ENCODE measurements around the gene TTLL12.

DNA sequence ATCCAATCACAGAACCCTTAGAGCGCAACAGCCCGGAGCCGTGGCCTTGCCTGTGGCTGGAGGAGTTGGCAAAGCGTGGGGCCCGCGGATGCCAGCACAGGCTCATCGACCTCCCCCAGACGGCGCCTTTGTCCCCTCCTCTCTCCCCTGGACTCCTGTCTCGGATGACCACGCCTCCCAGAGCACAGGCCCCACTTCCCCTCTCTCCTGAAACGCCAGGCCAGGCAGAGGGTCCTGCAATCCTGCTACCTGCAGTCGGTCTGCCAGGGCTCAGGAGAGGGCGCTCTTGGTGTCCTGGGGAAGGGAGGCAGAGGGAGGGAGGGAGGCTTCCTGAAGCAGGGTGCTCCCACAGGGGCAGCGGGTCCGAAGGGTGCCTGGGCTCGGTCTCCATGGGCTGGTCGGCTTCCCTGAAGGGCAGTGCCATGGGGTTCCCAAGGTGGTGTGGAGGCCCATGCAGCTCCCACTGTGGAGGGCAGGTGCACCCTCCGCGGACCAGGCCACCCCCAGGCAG lies 16.6 kb upstream of the TTLL12 start:
- TF ChIP-seq EZH2 (IDR thresholded peaks at IDR 0.05; ENCODE audit: low read depth), result no peak
- TF ChIP-seq, protein P1, sequence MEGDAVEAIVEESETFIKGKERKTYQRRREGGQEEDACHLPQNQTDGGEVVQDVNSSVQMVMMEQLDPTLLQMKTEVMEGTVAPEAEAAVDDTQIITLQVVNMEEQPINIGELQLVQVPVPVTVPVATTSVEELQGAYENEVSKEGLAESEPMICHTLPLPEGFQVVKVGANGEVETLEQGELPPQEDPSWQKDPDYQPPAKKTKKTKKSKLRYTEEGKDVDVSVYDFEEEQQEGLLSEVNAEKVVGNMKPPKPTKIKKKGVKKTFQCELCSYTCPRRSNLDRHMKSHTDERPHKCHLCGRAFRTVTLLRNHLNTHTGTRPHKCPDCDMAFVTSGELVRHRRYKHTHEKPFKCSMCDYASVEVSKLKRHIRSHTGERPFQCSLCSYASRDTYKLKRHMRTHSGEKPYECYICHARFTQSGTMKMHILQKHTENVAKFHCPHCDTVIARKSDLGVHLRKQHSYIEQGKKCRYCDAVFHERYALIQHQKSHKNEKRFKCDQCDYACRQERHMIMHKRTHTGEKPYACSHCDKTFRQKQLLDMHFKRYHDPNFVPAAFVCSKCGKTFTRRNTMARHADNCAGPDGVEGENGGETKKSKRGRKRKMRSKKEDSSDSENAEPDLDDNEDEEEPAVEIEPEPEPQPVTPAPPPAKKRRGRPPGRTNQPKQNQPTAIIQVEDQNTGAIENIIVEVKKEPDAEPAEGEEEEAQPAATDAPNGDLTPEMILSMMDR (conservative IDR thresholded peaks at IDR 0.05), result no peak
